CD4-positive, CD25-positive, alpha-beta regulatory T cell (primary cell): ENCODE data around the gene CEACAM5. TPM values are rescaled to one million over a fixed set of nuclear protein-coding genes. Genes with fewer than 3 reads are reported as not detected.

ENCODE experiments used
- ATAC-seq, 2 donors: fragments of 150-1000 bp; cut with Tn5 transposase; one replicate each; pipeline ENCODE4 v1.10.0; 2021; ENCODE audit warnings: low read depth in 2 of 2, moderate number of reproducible peaks in 2 of 2, moderate library complexity in 1 of 2
- DNase-seq, 3 donors: peaks; one replicate each; pipeline versions ENCODE4 v3.0.0 to v3.0.0-alpha.2; 2012 to 2022; ENCODE audit warnings: mixed read lengths in 1 of 3
- H3K27ac ChIP-seq: one replicate; pipeline ENCODE4 v1.7.0; 2013; ENCODE audit warnings: mild to moderate bottlenecking, low read length; ENCODE audit not compliant: insufficient read depth, poor library complexity, severe bottlenecking
- H3K27me3 ChIP-seq: one replicate; pipeline ENCODE4 v1.7.0; 2013; ENCODE audit warnings: low read length; ENCODE audit not compliant: control insufficient read depth, insufficient read depth
- H3K36me3 ChIP-seq: one replicate; pipeline ENCODE4 v1.7.0; 2013; ENCODE audit warnings: mild to moderate bottlenecking, low read length, moderate library complexity; ENCODE audit not compliant: control insufficient read depth, insufficient read depth
- H3K4me1 ChIP-seq: 2 replicates; pipeline ENCODE4 v1.7.0; 2013; ENCODE audit warnings: mild to moderate bottlenecking, low read length; ENCODE audit not compliant: insufficient read depth, control insufficient read depth, poor library complexity, severe bottlenecking
- H3K4me3 ChIP-seq: one replicate; pipeline ENCODE4 v1.7.0; 2013; ENCODE audit warnings: low read depth, mild to moderate bottlenecking, low read length, moderate library complexity
- H3K9me3 ChIP-seq, 2 experiments: 1 replicate in 1 of 2; 2 replicates in 1 of 2; pipeline ENCODE4 v1.7.0; 2013; ENCODE audit warnings: low read length in 2 of 2, mild to moderate bottlenecking in 1 of 2, moderate library complexity in 1 of 2; ENCODE audit not compliant: control insufficient read depth in 2 of 2
- H3K27ac Mint-ChIP-seq, 3 donors: one replicate each; pipeline ENCODE4 v1.8.0; 2020 to 2022; ENCODE audit warnings: mild to moderate bottlenecking in 3 of 3, mixed read lengths in 3 of 3, moderate library complexity in 2 of 3
- H3K27me3 Mint-ChIP-seq: one replicate; pipeline ENCODE4 v1.8.0; 2022; ENCODE audit warnings: mild to moderate bottlenecking, mixed read lengths
- H3K36me3 Mint-ChIP-seq: one replicate; pipeline ENCODE4 v1.8.0; 2020; ENCODE audit warnings: mixed read lengths
- H3K4me1 Mint-ChIP-seq, 4 donors: one replicate each; pipeline ENCODE4 v1.8.0; 2020 to 2022; ENCODE audit warnings: mixed read lengths in 4 of 4, mild to moderate bottlenecking in 1 of 4
- H3K4me3 Mint-ChIP-seq, 4 donors: one replicate each; pipeline ENCODE4 v1.8.0; 2020 to 2022; ENCODE audit warnings: mild to moderate bottlenecking in 4 of 4, mixed read lengths in 4 of 4, moderate library complexity in 3 of 4
- H3K9me3 Mint-ChIP-seq, 7 donors: one replicate each; pipeline ENCODE4 v1.8.0; 2020 to 2022; ENCODE audit warnings: mixed read lengths in 7 of 7, mild to moderate bottlenecking in 3 of 7, moderate library complexity in 2 of 7
- polyA plus RNA-seq, 4 donors: library from polyadenylated mRNA; unstranded; fragments of 300-500 nt; fragmentation: Illumina TruSeq; gene quantifications; one replicate each; pipeline ENCODE4 v1.2.3, GENCODE V29; 2021
- total RNA-seq: library from RNA; stranded (reverse); gene quantifications from one replicate; pipeline ENCODE4 v1.2.3, GENCODE V29; 2022

CEACAM5 gene
- total and polyA plus RNA-seq, 5 donors from 2014 or later, result not detected

GRCh38 chr19:41696402-41697197 is 11.8 kb upstream of the CEACAM5 start:
- Histone ChIP-seq H3K4me1 (no peaks in the 10 kb centered on the region), H3K36me3 (no peaks in the 10 kb centered on the region), H3K27ac (no peak overlapping the region), H3K4me3 (no peak overlapping the region), H3K9me3 (peaks cover 0 to 7% of the 10 kb centered on the region in 2 experiments), H3K27me3 (no peaks in the 10 kb centered on the region)
- H3K9me3 Mint-ChIP-seq, result peaks cover 0 to 10% (median 0%) of the 10 kb centered on the region in 7 donors
- H3K27me3 Mint-ChIP-seq, result peaks cover 24% of the 10 kb centered on the region
- H3K27ac Mint-ChIP-seq, result no peak overlapping the region
- no peaks in the 10 kb centered on the region for H3K36me3 Mint-ChIP-seq
- H3K4me3 Mint-ChIP-seq, result no peak overlapping the region
- peaks cover 0 to under 1% (median 0%) of the 10 kb centered on the region in 4 donors for H3K4me1 Mint-ChIP-seq
- no peak for ATAC-seq
- DNase-seq, result peak in 1 of 3 donors; percentile 5

GRCh38 chr19:41697198-41697855 is 11.1 kb upstream of the CEACAM5 start:
- Mint-ChIP-seq H3K27ac (no peak overlapping the region), H3K4me3 (no peak overlapping the region), H3K27me3 (peaks cover 17% of the 10 kb centered on the region), H3K36me3 (no peaks in the 10 kb centered on the region), H3K4me1 (no peaks in the 10 kb centered on the region), H3K9me3 (peaks cover 0 to 10% (median 0%) of the 10 kb centered on the region in 7 donors)
- H3K9me3 ChIP-seq, result peaks cover 0 to 5% of the 10 kb centered on the region in 2 experiments
- no peak overlapping the region for H3K4me3 ChIP-seq
- H3K27ac ChIP-seq, result no peak overlapping the region
- DNase-seq, result no peak
- H3K4me1 ChIP-seq, result no peaks in the 10 kb centered on the region
- no peaks in the 10 kb centered on the region for H3K36me3 ChIP-seq
- H3K27me3 ChIP-seq, result no peaks in the 10 kb centered on the region
- no peak for ATAC-seq

GRCh38 chr19:41698746-41699230 is 9.6 kb upstream of the CEACAM5 start:
- no peak overlapping the region for H3K27ac ChIP-seq
- H3K36me3 ChIP-seq, result no peaks in the 10 kb centered on the region
- DNase-seq (no peak), ATAC-seq (no peak)
- Mint-ChIP-seq H3K36me3 (no peaks in the 10 kb centered on the region), H3K9me3 (no peaks in the 10 kb centered on the region), H3K27me3 (peaks cover 11% of the 10 kb centered on the region), H3K4me1 (no peaks in the 10 kb centered on the region), H3K27ac (no peak overlapping the region), H3K4me3 (no peak overlapping the region)
- H3K4me1 ChIP-seq, result no peaks in the 10 kb centered on the region
- no peaks in the 10 kb centered on the region for H3K27me3 ChIP-seq
- H3K9me3 ChIP-seq, result no peaks in the 10 kb centered on the region
- H3K4me3 ChIP-seq, result no peak overlapping the region

- Mint-ChIP-seq H3K4me1 (no peaks in the 10 kb centered on the region), H3K9me3 (no peaks in the 10 kb centered on the region), H3K27me3 (peaks cover 6% of the 10 kb centered on the region), H3K4me3 (no peak overlapping the region), H3K36me3 (no peaks in the 10 kb centered on the region), H3K27ac (no peak overlapping the region)
- Histone ChIP-seq H3K4me1 (no peaks in the 10 kb centered on the region), H3K4me3 (no peak overlapping the region), H3K27ac (no peak overlapping the region), H3K27me3 (no peaks in the 10 kb centered on the region), H3K9me3 (no peaks in the 10 kb centered on the region), H3K36me3 (no peaks in the 10 kb centered on the region)
- ATAC-seq (no peak), DNase-seq (no peak)
Observed at GRCh38 chr19:41699231-41699967, 9.0 kb upstream of the CEACAM5 start.

GRCh38 chr19:41699968-41700323 is 8.5 kb upstream of the CEACAM5 start:
- Histone ChIP-seq H3K4me3 (no peak overlapping the region), H3K36me3 (no peaks in the 10 kb centered on the region), H3K27ac (no peak overlapping the region), H3K9me3 (no peaks in the 10 kb centered on the region), H3K4me1 (no peaks in the 10 kb centered on the region), H3K27me3 (no peaks in the 10 kb centered on the region)
- Mint-ChIP-seq H3K4me1 (no peaks in the 10 kb centered on the region), H3K36me3 (no peaks in the 10 kb centered on the region), H3K4me3 (no peak overlapping the region), H3K27ac (no peak overlapping the region), H3K9me3 (no peaks in the 10 kb centered on the region), H3K27me3 (peaks cover 9% of the 10 kb centered on the region)
- ATAC-seq, result no peak
- no peak for DNase-seq

- DNase-seq (no peak), ATAC-seq (no peak)
- Mint-ChIP-seq H3K36me3 (no peaks in the 10 kb centered on the region), H3K27me3 (peaks cover 10% of the 10 kb centered on the region), H3K27ac (no peak overlapping the region), H3K4me3 (no peak overlapping the region), H3K4me1 (no peaks in the 10 kb centered on the region), H3K9me3 (no peaks in the 10 kb centered on the region)
- no peaks in the 10 kb centered on the region for H3K4me1 ChIP-seq
- no peak overlapping the region for H3K27ac ChIP-seq
- no peaks in the 10 kb centered on the region for H3K9me3 ChIP-seq
- no peaks in the 10 kb centered on the region for H3K36me3 ChIP-seq
- H3K27me3 ChIP-seq, result no peaks in the 10 kb centered on the region
- H3K4me3 ChIP-seq, result no peak overlapping the region
Observed at GRCh38 chr19:41700381-41701195, 7.8 kb upstream of the CEACAM5 start.

- Mint-ChIP-seq H3K36me3 (no peaks in the 10 kb centered on the region), H3K4me3 (no peak overlapping the region), H3K27me3 (peaks cover 16% of the 10 kb centered on the region), H3K9me3 (no peaks in the 10 kb centered on the region), H3K4me1 (peaks cover 0 to 4% (median 2%) of the 10 kb centered on the region in 4 donors), H3K27ac (no peak overlapping the region)
- H3K9me3 ChIP-seq, result no peaks in the 10 kb centered on the region
- no peak overlapping the region for H3K4me3 ChIP-seq
- H3K27ac ChIP-seq, result no peak overlapping the region
- no peak for ATAC-seq
- no peaks in the 10 kb centered on the region for H3K27me3 ChIP-seq
- peak in 1 of 3 donors; percentile 10 for DNase-seq
- no peaks in the 10 kb centered on the region for H3K36me3 ChIP-seq
- H3K4me1 ChIP-seq, result no peaks in the 10 kb centered on the region
Observed at GRCh38 chr19:41701401-41702075, 6.9 kb upstream of the CEACAM5 start.
